NCI-H1694 treated with DMSO at 0.1 percent for 48 hours (cell line): ENCODE results near the gene TRPC3.

ENCODE experiments used
- DNase-seq: peaks from one replicate; lab custom pipeline; 2025; lab: John Stamatoyannopoulos, UW

Gene TRPC3

DNA sequence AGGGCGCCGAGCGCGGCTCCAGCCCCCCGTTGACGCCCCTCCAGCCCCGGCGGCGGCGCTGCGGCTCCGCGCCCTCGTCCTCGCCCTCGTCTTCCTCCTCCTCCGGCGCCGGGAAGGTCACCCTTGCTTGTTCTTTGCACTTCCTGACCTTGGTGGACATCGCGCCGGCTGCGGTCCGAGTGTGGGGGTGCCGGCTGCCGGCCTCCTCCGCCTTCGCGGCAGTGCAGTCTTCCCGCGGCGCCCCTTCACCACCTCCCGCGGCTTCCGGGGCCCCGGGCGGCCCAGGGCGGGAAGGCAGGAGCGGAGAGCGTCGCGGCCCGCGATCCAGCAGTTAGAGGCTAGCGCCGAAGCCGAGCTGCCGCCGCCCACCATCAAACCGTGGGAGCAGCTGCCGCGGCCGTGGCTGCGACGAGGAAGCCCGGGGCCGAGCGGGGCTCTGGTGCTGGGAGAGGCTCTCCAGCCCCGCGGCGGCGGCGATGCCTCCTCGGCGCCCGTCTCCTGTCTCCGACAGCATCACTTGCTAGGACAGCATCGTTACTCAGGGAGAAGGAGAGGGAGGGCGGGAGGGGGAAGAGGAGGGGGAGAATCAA lies at the start of gene TRPC3:
TRPC3 (minus strand) TSS at position 540 of the 590 bp plus-strand sequence; CDS start at position 160, 380 bp downstream.
- DNase-seq, result no peak

DNA sequence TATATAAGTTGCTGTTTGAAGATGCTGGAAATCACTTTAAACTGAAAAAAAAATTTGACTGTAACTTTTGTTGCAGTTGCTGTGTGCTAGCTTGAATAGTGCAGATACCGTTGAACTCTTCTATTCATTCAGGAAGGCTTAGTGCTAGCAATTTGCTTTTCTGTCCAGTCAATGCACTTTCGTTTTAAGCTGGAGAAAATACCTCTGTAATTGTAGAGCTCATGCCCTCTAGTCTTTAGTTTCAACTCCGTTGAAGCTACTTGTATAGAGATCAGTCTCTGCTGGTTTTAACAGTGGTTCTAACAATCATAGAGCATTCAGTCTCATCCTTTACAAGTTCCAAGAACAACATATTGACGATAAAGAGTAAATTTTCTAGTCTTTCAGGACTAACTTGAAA lies 49.0 kb upstream of the TRPC3 start:
- DNase-seq, result no peak

DNA sequence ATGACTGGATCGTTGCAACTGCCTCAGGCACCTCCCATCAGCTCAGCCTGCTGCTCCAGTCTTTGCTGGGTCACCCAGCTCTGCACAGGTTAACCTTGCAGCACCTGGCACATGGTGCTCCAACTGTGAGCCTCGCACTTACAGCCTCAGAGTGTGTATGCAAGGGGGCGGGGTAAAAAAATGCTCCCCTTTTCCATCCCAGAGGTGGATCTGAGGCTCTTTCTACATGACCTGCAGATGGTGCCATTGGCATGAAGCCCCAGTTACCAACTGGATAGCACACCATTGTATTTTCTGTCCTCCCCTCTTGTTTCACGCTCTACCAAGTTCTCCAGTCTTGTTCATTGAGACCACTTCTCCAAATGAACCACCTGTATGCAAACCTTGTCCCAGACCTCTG lies 46.2 kb upstream of the TRPC3 start:
- DNase-seq, result no peak

DNA sequence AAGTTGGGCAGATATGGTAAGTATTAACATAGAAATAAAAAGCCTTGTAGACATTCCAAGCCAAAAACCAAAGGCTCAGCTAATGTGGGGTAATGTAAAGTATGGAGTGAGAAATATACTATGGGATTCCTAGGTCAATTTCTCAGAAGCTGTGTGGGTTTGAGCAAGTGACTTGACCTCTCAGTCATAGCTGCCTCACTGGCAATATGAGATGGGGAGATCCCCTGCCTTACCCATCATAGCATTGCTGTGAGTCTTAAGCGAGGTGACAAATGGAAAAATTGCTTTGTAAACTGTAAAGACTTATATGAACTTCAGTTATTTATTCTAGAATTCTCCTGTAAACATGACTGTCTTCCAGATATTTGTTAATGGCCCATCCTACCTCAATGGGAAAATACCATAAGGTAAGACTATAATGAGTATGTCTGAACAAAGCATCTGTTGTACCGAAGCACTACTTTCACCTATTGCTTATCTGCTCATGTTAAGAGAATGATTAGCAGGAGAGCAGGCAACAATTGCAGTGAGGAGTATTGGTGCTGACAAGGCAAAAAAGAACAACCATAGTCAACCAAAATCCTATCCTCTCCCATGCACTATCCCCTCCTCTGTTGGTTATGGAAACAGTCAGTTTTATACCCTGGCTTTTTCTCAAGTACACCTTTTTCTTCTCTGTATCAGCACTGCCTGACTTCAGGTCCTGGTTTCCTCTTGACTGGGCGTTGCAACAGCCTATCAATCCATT lies 44.1 kb upstream of the TRPC3 start:
- no peak for DNase-seq

DNA sequence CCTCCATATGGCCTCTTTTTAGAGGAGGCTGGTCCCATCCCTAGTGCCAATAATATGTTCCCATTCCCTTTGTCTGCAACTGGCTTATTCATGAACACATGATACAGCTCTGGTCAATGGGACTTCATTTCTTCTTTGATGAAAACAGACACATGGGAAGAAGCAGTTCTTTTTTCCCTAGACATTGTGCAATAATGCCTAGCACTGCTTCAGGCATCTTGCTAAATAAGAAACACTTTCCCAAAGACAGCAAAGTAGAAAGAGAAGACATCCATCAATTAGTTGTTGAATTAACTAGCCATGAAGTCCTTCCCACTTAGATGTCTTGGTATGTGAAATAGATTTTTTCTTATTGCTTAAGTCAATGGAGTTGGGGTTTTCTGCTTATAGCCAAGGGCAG lies 40.1 kb upstream of the TRPC3 start:
- DNase-seq, result no peak

DNA sequence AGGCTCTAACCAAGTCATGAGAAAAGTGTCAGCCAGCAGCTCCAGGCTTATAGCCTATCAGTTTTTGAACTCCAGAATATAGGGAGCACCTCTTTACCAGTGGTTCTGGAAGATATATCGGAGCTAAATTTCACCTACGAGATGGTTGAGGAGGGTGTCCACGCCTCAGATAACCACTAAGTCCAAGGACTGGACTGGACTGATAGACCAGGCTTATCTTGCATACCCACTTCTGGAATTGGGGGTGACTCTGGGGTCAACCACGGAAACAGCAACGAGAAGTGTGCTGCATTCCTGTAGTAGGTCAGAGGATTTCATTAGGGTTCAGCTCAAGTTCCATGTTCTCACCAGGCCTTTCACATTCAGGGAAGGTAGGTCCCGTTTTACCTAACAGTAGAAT lies 38.6 kb upstream of the TRPC3 start:
- DNase-seq, result no peak

DNA sequence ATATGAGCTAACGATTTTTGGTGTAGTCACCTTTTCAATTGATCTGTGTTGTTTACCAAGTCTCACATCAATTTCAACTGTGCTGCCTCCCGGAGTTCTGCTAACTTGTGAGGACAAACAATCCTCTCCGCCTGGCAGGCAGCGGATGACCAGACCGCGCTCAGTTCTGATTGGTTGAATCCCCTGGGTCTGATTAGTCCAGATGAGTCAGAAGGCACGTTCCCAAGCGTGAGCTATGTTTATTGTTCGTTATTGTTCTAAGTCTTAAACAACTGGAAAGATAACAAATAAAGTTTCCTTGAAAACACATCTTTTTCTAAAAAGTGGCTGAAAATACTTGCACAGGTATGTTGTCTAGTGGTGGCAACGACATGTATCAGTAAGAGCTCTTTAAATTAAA lies 37.9 kb upstream of the TRPC3 start:
- no peak for DNase-seq

DNA sequence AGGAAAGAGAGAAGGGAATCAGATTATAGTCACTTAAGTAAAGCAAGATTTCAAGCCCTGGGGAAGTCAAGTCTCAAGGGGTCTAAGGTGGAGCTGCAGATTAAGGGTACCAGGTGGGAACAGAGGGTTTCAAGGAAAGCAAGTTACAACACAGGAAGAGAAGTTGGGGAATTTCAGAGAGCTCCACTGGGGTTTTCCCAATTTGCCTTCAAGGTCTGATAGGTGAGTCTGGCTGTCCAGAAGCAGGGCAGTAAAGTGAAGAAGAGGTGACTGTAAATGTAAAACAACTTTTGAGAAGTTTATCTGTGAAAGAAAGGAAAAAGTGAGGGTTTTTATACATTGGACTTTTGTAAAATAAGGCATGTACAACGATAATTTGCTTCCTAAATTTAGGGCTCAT lies 37.1 kb upstream of the TRPC3 start:
- no peak for DNase-seq

DNA sequence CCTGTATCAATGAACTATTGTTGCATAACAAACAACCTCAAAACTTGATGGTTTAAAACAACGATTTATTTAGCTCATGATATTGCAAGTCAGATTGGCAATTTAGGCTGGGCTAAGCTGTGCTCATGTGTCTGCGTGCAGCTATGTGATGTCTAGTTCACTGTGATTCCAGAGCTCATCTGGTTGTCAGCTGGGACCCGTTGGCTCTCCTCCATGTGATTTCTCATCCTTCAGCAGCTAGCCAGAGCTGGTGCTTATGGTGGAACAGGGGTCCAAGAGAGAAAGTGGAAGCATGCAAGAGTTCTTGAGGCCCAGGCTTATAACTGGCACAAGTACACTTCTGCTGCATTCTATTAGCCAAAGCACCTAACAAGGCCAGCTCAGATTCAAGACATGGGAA lies 28.8 kb upstream of the TRPC3 start:
- DNase-seq, result no peak

DNA sequence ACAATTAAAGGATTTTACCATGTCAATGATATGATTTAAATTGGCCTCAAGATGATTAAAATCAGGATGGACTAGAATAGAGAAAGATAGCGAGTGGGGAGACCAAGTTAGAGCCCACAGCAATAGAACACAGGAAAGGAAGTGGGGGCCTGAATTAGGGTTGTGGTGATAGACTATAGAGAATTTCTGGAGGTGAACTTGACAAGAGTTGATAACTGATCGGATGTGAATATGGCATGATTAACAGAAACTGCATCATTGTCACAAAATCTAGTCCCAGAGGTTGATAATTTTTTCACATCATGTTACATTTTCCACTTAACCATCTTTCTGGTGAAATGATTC lies 26.3 kb upstream of the TRPC3 start:
- no peak for DNase-seq

DNA sequence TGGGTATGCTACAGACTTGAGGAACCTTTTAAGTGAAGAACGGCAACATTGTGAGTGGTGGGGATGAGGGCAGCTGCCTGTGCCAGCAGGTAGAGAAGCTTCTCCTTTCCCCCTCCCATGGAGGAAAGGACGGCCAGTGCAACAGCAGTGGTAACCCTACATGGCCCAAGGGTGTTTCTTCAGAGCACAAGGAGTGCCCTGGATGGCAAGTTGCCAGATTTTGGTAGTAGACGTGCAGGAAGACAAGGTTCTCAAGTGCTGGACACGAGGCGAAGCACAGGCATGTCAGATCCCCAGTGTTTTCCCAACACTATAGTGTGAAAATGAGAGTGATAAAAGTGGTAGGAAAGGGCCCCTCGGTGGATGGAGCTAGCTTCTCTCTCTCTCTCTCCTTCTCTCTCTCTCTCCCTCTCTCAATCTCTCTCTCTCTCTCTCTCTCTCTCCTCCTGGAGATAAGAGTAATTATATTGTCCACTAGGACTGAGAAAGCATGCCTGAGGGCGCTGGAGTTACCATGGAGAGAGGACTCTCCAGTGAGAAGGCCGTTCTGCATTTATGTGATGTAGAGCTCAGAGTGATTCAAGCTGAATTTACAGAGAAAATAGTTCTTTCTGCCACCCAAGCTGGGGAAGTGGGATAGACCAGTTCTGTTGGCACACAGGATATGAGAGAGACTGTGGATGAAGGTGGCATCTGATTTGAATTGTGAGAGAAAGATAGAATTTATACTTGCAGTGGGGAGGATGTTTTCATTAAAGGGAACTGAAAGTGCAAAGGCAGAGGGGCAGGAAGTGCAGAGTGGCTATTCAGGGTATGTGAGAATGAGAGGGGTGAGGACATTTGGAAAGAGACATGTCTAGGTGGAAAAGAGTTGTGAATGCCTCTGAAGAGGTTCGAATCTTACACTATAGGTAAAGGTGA lies 25.7 kb upstream of the TRPC3 start:
- no peak for DNase-seq

DNA sequence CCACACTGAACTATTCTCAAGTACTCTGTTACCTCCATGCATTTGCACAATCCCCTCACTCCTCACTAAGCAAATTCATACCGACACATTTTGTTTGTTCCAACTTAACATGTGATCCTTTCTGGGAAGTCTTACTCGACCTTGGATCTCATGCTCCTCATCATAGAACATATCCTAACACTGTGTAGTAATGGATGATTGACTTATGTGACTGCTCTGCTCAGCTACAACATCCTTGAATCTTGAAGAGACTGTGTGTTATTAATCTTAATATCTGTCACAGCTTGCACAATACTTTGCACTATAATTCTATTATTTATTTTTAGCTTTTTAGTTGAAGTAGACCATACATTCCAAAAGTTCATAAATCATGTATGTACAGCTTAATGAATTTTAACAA lies 23.9 kb upstream of the TRPC3 start:
- no peak for DNase-seq

DNA sequence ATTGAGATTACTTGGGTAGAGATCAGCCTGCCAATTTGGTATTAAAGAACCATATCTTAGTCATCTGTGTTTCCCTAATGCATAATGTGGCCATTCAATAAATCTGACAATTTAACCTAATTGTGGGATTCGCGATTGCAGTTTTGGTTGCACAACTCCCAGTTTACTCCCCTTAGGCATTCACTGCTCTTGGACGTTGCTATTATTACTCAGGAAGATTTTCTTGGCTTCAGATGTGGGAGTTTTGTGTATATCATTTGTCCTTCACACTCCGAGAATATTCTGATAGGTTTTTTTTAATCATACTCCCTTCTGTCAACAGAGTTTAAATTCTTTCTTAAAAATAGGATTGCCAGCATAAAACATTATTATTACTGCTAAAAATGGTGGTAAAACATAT lies 22.0 kb upstream of the TRPC3 start:
- no peak for DNase-seq

DNA sequence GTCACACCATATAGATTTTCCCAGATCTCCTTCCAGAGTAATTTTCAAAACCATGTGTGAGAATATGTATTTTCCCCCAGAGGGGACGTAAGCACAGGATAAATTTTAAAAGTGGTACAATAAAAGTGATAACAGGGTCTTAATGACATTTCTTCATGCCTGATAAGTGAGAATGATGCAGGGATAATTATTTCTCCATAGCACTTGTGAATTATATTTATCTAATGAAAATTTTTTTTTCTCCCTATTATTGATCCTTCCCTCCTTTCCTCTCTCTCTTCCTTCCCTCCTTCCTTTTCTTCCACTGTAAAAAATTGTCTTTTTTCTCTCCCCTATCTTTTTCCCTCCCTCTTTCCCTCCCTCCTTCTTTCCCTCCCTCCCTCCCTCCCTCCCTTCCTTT lies 17.0 kb upstream of the TRPC3 start:
- no peak for DNase-seq

DNA sequence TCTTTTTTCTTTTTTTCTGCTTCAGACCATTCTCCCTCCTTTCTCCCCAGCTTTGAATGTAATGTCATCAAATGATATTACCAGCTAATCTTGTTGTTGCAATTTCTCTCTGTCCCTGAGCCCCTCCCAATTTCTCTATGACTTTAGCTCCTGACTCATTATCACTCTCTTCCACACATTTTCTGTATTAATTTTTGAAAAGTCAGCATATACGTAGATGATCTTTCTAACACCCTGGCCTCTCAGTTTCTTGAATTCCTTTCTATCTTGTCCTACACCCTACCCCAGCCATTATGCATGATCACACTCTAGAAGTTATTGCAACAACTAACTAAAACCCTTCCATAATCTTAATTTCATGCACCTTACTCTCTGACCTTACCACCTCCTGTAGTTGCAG lies 13.1 kb upstream of the TRPC3 start:
- no peak for DNase-seq

DNA sequence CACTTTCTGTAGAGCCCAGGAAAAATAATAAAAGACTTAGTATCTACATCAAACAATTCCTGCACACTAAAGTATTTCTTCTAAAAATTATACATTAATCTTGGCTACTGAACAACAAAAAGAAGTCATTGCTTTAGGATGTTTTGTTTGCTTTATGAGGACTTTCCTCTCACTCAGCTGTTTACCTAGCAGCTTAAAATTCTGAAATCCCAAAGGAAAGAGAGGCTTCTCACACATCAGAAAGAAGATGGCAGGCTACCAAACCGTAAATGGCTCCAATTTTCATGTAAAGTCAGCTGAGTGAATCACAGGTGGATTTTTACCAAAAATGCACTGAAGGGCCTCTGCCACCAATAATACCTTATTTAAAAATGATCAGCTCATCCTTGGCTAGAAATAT lies 9.0 kb upstream of the TRPC3 start:
- DNase-seq, result no peak

DNA sequence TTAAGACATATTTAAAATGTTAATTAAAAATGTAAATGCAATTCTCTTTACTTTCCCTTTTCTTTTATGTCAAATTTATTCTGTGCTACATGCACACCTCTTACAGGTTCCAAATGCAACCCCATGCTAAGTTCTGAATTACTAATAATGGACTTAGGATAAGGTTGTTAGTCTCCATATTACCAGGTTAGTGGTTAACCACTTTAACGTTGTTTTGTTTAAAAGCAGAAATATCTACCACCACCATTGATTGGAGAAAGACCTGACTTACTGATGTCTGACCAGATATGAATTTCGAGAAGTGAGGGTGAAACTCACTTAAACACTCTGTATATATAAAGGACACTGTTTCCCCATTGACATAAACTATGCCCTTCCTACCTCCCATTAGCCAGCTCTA lies 6.9 kb upstream of the TRPC3 start:
- DNase-seq, result no peak

DNA sequence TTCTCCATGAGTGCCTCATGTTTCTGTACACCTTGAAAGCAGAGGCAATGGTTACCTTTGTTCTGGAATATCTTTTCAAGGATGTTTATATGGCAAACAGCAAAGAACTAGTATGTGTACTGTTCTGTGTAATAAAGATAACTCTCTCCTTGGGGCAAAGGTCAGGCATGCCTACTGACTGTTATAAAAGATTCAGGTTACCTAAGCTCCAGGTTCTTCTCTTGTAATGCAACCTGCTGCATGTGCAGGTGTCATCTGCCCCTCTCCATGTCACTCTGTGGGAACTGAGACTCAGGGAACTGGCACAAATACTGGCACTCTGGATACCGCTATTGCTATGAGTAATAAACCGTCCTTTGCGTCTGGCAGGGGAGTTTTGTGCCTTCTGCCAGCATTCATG lies 5.4 kb upstream of the TRPC3 start:
- no peak for DNase-seq

DNA sequence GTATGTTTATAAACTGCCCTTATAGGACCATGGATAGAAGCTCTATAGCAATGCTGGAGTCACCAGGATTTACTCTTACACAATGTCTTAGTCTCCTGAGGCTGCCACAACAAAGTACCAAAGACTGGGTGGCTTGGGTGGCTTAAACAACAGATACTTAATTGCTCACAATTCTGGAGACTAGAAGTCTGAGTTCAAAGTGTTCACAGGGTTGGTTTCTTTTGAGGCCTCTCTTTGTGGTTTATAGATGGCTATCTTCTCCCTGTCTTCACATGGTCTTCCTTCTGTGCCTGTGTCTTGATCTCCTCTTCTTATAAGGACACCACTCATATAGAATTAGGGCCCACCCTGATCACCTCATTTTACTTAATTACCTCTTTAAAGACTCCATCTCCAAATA lies 2.0 kb upstream of the TRPC3 start:
- no peak for DNase-seq

DNA sequence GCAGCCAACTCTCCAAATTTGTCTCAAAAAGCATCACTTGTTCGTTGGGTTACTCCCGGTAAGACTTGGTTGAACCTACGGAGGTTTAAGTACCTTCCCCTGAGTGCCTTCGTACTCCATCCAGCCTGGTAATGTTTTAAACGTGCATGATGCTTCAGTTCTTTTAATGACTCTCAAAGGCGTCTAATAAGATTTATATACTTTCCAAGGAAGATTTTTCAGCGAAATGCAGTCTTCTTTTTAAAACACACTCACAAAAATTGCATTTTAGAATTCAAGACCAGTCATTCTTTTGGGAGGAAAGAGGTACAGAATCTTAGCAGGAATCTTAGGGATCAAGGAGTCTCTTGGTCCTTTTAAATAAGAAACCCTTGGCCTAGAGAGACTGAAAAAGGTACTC lies 430 bp upstream of the TRPC3 start:
- DNase-seq, result no peak

DNA sequence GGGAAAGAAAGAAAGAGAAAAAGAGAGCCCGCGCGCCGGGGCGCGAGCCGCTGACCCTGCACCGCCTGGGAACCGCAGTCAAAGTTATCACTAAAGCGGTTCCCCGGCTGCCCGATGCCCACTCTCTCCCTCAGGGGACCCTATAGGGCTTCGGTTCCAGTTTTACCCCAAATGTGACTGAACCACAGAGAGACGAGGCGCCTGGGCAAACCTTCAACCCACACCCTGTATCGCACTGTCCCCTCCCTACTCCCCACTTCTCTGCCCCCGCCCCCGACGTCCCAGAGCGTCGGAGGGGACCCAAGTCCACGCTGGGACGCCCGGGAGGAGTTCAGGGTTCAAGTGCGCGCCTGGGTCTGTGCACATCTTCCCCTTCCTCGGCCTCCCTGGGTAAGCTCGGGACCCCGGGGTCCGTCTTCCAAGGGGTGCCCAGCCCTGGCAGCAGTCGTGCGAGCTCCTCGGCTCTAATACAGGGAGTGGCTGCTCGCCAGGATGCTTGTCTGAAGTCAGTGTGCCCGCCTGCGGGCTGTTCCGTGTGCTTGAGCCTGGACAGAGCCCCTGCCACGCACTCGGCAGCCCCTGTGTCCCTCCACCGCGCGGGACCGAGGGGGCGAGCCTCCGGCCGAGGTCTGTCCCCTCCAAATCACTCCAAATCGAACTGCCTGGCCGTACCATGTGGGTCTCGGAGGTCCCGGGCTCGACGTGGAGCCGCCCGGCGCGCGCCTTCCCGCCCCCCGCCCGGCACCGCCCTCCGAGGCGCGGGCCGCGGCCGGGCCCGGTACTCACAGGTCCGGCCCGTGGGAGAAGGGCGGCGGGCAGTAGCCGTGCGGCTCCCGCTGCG lies 960 bp downstream of the TRPC3 start:
- DNase-seq, result no peak

DNA sequence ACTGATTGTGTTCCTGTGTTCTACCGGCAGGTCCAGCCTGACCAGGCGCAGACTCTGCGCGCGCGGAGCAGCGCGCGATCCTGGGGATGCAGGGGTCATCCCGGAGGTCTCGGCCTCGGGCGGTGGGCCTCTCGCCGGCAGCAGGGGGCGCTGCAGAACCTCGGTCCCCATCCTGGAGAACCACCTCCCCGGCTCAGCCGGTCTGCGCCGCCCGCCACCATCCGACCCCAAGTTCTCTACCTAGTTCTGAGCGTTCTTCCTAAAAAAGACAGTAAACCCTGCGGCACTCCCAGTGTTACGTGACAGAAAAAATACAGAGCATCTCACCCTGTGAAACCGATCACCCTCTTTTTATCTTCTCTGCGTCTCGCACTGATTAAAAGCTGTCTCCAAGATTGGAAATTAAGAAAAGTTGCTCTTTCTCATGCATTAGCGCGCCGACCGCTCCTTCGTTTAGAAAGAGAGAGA lies 1.6 kb downstream of the TRPC3 start:
- DNase-seq, result peak; percentile 23
